22Rv1 (cell line): ENCODE data around the gene DMXL2.

Experiments used
- H3K27ac ChIP-seq: fragments of 450-650 bp; 2 replicates; pipeline ENCODE4 v1.5.1; 2017
- ZFX ChIP-seq: fragments of 450-650 bp; IDR thresholded peaks from 2 replicates; pipeline ENCODE4 v1.6.1; 2017; ENCODE audit warnings: antibody characterized with exemption, borderline replicate concordance
- TF ChIP-seq, protein P1 (sequence below): fragments of 450-650 bp; IDR thresholded peaks from 2 replicates; pipeline ENCODE4 v1.5.1; 2017; ENCODE audit warnings: mild to moderate bottlenecking

The DMXL2 gene

DNA sequence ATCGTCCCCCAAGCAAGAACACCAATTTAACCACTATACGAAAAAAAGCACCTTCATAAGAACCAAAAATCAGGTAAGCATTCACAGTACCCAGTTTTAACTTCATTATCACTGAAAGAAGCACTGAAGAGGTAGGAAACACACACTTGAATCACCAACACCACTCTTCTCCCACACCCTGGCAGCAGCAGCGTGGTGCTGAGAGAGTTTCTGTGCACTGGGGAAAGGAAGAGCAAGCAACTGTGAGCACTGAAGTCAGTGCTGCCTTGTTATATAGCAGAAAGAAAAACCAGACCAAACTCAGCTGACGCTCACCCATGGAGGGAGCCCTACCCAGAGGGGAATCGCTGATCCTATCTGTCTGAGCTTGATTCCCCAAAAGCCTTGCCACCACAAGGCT is 98.2 kb downstream of the DMXL2 start:
- TF ChIP-seq, protein P1, sequence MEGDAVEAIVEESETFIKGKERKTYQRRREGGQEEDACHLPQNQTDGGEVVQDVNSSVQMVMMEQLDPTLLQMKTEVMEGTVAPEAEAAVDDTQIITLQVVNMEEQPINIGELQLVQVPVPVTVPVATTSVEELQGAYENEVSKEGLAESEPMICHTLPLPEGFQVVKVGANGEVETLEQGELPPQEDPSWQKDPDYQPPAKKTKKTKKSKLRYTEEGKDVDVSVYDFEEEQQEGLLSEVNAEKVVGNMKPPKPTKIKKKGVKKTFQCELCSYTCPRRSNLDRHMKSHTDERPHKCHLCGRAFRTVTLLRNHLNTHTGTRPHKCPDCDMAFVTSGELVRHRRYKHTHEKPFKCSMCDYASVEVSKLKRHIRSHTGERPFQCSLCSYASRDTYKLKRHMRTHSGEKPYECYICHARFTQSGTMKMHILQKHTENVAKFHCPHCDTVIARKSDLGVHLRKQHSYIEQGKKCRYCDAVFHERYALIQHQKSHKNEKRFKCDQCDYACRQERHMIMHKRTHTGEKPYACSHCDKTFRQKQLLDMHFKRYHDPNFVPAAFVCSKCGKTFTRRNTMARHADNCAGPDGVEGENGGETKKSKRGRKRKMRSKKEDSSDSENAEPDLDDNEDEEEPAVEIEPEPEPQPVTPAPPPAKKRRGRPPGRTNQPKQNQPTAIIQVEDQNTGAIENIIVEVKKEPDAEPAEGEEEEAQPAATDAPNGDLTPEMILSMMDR = no peak
- TF ChIP-seq ZFX = no peak
- no peak overlapping the region for H3K27ac ChIP-seq

DNA sequence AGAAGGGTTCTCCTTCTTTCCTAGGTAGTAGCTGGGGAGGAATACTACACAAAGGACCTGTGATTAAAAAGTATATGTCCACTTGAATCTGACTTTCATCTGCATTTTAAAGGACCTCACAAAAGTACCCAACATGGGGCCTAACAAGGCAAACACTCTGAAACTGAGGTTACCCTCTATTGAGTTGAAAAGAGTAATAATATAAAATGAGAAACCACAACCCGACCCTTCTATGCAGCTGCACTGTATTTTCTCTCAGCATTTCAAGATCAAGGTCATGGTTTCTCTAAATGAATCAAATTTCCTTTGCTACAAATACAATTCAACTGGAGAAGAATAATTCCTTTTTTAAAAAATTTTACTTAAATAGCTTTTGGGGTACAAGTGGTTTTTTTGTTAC is 106.3 kb downstream of the DMXL2 start:
- TF ChIP-seq ZFX = no peak
- TF ChIP-seq, protein P1 = no peak
- no peak overlapping the region for H3K27ac ChIP-seq

DNA sequence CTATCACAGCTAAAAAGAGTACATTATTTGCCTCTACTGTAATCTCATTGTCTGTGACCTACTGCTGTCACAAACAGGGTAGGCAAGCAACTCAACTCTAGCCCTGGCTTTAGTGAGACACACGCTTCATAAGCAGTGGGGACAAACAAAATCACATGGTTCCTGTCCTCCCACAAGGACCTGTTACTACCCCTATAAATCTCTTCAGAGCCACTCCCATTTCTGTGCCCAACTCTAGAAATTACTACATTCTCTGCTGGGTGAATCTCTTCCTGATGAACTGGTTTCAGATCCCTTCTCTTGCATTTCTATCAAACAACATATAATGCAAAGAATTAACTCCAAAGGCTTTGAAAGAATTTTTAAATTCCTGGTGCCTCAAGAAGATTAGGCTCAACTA is 117.3 kb downstream of the DMXL2 start:
- no peak for TF ChIP-seq ZFX
- TF ChIP-seq, protein P1 = no peak
- no peak overlapping the region for H3K27ac ChIP-seq

DNA sequence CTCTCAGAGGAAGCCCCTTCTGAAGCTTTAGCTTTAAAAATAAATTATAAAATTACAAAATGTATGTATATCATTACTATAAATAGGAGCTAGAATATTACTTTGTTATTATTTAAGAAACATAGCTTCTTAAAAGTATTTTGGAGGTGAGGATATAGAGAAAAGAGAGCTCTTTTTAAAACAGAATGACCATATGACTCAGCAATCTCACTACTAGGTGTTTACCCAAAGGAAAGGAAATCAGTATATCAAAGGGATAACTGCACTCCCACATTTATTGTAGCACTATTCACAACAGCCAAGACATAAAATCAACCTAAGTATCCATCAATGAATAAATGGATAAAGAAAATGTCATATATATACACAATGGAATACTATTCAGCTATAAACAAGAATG is 119.6 kb downstream of the DMXL2 start:
- TF ChIP-seq, protein P1 = no peak
- TF ChIP-seq ZFX = no peak
- H3K27ac ChIP-seq = no peak overlapping the region

GRCh38 chr15:51499379-51499976 is 123.1 kb downstream of the DMXL2 start:
- TF ChIP-seq, protein P1 = peak; percentile 79
- TF ChIP-seq ZFX = no peak
- H3K27ac ChIP-seq = no peak overlapping the region

- TF ChIP-seq, protein P1 = no peak
- no peak for TF ChIP-seq ZFX
- H3K27ac ChIP-seq = no peak overlapping the region
Measured at GRCh38 chr15:51497806-51498205, 124.8 kb downstream of the DMXL2 start.

- no peak overlapping the region for H3K27ac ChIP-seq
- no peak for TF ChIP-seq ZFX
- TF ChIP-seq, protein P1 = no peak
Measured at GRCh38 chr15:51496246-51496645, 126.3 kb downstream of the DMXL2 start.
